ENCODE data around the gene PCDHA2. TPM values are rescaled to one million over a fixed set of nuclear protein-coding genes. Genes with fewer than 3 reads are reported as not detected.
A peak's percentile ranks its signal among the peaks of the same experiment; 100 is the strongest.
"Not testable (repeated sequence)": the region's sequence is repeated elsewhere in the genome, so short reads cannot be mapped to it uniquely, and the experiment has no call there.

The PCDHA2 gene
- total RNA-seq, 2 donors from 2014 or later: 0.26 to 1.3 TPM

- Histone ChIP-seq H3K9me3 (peaks cover 0 to 21% (median 4%) of the 10 kb centered on the region in 3 donors), H3K27ac (peak within 1 kb of the TSS in 1 of 4 donors; percentile 31), H3K4me1 (no peaks in the 10 kb centered on the region), H3K27me3 (no peaks in the 10 kb centered on the region), H3K36me3 (replicated peaks in 1 of 2; ENCODE audit: insufficient read depth in 1 of 2, low read depth in 2 of 2) (no peaks in the 10 kb centered on the region), H3K4me3 (no peak within 1 kb of the TSS)
- TF ChIP-seq CTCF (IDR thresholded peaks at IDR 0.05) (peak in 5 of 7 experiments; percentile 6 to 22 (median 17)), POLR2A (IDR thresholded peaks at IDR 0.05) (no peak)
- intact Hi-C loops (cut with DNase I): no loop called here
- ATAC-seq: no peak
- WGBS, 2 donors: 25 to 32% methylated on average over 38 to 39 of the region's 39 CpGs
- peak in 1 of 4 donors; percentile 54 for DNase-seq
These were observed 27.0 kb downstream of the PCDHA2 start, which contains the start of gene PCDHA5 for GRCh38 chr5:140821375-140822280. TSS of gene PCDHA5 (plus strand) at chr5:140821613.

- intact Hi-C loops (cut with DNase I): no loop called here
- H3K4me1 ChIP-seq: no peaks in the 10 kb centered on the region
- DNase-seq (no peak), ATAC-seq (no peak)
- TF ChIP-seq CTCF (IDR thresholded peaks at IDR 0.05): no peak
- no peak for TF ChIP-seq POLR2A (IDR thresholded peaks at IDR 0.05)
- H3K27me3 ChIP-seq: no peaks in the 10 kb centered on the region
- peaks cover 0 to 21% (median 4%) of the 10 kb centered on the region in 3 donors for H3K9me3 ChIP-seq
- H3K27ac ChIP-seq: no peak overlapping the region
- no peaks in the 10 kb centered on the region for H3K36me3 ChIP-seq (replicated peaks in 1 of 2; ENCODE audit: insufficient read depth in 1 of 2, low read depth in 2 of 2)
- no peak overlapping the region for H3K4me3 ChIP-seq
- WGBS, 2 donors: 19 to 23% methylated on average over 6 of the region's 6 CpGs
These were observed 27.6 kb downstream of the PCDHA2 start for GRCh38 chr5:140822281-140822629.

GRCh38 chr5:140822969-140823368, 28.3 kb downstream of the PCDHA2 start:
- DNase-seq; H3K4me3 ChIP-seq; ATAC-seq; intact Hi-C loops (cut with DNase I); H3K27me3 ChIP-seq; H3K36me3 ChIP-seq (replicated peaks in 1 of 2; ENCODE audit: insufficient read depth in 1 of 2, low read depth in 2 of 2); H3K27ac ChIP-seq; H3K4me1 ChIP-seq: not testable (repeated sequence)
- 42 to 58% methylated on average over 8 to 46 of the region's 48 CpGs for WGBS, 2 donors
- peaks cover 0 to 22% (median 4%) of the 10 kb centered on the region in 3 donors for H3K9me3 ChIP-seq

GRCh38 chr5:140823475-140823874, 28.8 kb downstream of the PCDHA2 start:
- Histone ChIP-seq H3K9me3 (peaks cover 0 to 27% (median 4%) of the 10 kb centered on the region in 3 donors), H3K36me3 (replicated peaks in 1 of 2; ENCODE audit: insufficient read depth in 1 of 2, low read depth in 2 of 2) (no peaks in the 10 kb centered on the region), H3K4me3 (no peak overlapping the region), H3K27ac (no peak overlapping the region), H3K4me1 (no peaks in the 10 kb centered on the region), H3K27me3 (no peaks in the 10 kb centered on the region)
- intact Hi-C loops (cut with DNase I): no loop called here
- TF ChIP-seq CTCF (IDR thresholded peaks at IDR 0.05): no peak
- no peak for TF ChIP-seq POLR2A (IDR thresholded peaks at IDR 0.05)
- WGBS, 2 donors: 31 to 43% methylated on average over 3 to 36 of the region's 38 CpGs
- ATAC-seq (no peak), DNase-seq (no peak)

GRCh38 chr5:140827704-140828361, 33.2 kb downstream of the PCDHA2 start, which contains the start of gene PCDHA6:
TSS of gene PCDHA6 (plus strand) at chr5:140827960. CDS start at chr5:140828092, 132 bp downstream.
- no peak for DNase-seq
- TF ChIP-seq CTCF (IDR thresholded peaks at IDR 0.05) (peak in 3 of 7 experiments; percentile 8 to 24 (median 16)), POLR2A (IDR thresholded peaks at IDR 0.05) (no peak)
- Histone ChIP-seq H3K9me3 (peaks cover 0 to 31% (median 4%) of the 10 kb centered on the region in 3 donors), H3K4me1 (no peaks in the 10 kb centered on the region), H3K4me3 (no peak within 1 kb of the TSS), H3K27me3 (no peaks in the 10 kb centered on the region), H3K27ac (no peak within 1 kb of the TSS), H3K36me3 (replicated peaks in 1 of 2; ENCODE audit: insufficient read depth in 1 of 2, low read depth in 2 of 2) (no peaks in the 10 kb centered on the region)
- intact Hi-C loops (cut with DNase I): no loop called here
- 14 to 15% methylated on average over 26 to 27 of the region's 27 CpGs for WGBS, 2 donors
- peak; percentile 47 for ATAC-seq

Measured in body of pancreas (tissue), 4 donors.